ENCODE data around the gene PTPN6. TPM values are rescaled to one million over a fixed set of nuclear protein-coding genes. Genes with fewer than 3 reads are reported as not detected.

The PTPN6 gene
- total RNA-seq, 3 donors from 2014 or later, result 37.4 to 61.7 (median 51.7) TPM

- TF ChIP-seq CTCF (IDR thresholded peaks at IDR 0.05), result no peak
- H3K4me1 ChIP-seq (ENCODE audit: low read depth), result peaks cover 38% of the 10 kb centered on the region
- H3K36me3 ChIP-seq (ENCODE audit: low read depth), result peaks cover 6% of the 10 kb centered on the region
- peak in 2 of 3 donors; percentile 51 to 56 for DNase-seq
- no peaks in the 10 kb centered on the region for H3K9me3 ChIP-seq
- H3K4me3 ChIP-seq, result no peak overlapping the region
- ATAC-seq, result no peak
- intact Hi-C loops (cut with DNase I, micrococcal nuclease), result no loop called here
Measured at GRCh38 chr12:6941267-6941666, 9.9 kb upstream of the PTPN6 start.

DNA sequence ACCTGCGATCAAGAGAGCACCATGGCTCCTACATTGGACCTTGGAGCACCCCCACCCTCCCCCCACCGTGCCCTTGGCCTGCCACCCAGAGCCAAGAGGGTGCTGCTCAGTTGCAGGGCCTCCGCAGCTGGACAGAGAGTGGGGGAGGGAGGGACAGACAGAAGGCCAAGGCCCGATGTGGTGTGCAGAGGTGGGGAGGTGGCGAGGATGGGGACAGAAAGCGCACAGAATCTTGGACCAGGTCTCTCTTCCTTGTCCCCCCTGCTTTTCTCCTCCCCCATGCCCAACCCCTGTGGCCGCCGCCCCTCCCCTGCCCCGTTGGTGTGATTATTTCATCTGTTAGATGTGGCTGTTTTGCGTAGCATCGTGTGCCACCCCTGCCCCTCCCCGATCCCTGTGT, 9.4 kb upstream of the PTPN6 start:
- no peak for ATAC-seq
- no peaks in the 10 kb centered on the region for H3K9me3 ChIP-seq
- no peak overlapping the region for H3K4me3 ChIP-seq
- H3K4me1 ChIP-seq (ENCODE audit: low read depth), result peaks cover 38% of the 10 kb centered on the region
- TF ChIP-seq CTCF (IDR thresholded peaks at IDR 0.05), result no peak
- intact Hi-C loops (cut with DNase I, micrococcal nuclease), result no loop called here
- DNase-seq, result peak in 2 of 3 donors; percentile 40 to 58
- peaks cover 6% of the 10 kb centered on the region for H3K36me3 ChIP-seq (ENCODE audit: low read depth)

DNA sequence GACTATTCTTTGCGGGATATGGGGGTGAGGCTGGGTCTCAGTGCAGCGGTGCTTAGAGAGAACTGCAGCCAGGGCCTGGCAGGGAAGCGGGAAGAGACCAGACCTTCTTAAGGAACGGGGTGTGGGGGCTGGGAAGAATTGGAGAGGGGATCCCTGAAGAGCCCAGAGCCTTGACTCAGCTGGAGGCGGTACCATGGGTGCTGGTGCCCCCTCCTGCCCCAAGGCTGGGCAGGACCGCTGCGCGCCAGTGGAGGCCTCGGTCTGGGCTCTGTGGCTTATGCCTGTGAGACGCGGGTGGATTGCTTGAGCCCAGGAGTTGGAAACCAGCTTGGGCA, 8.9 kb upstream of the PTPN6 start:
- no peaks in the 10 kb centered on the region for H3K9me3 ChIP-seq
- DNase-seq (peak; percentile 32 to 61 (median 41)), ATAC-seq (no peak)
- no peak overlapping the region for H3K4me3 ChIP-seq
- intact Hi-C loops (cut with DNase I, micrococcal nuclease), result no loop called here
- peaks cover 35% of the 10 kb centered on the region for H3K4me1 ChIP-seq (ENCODE audit: low read depth)
- peaks cover 6% of the 10 kb centered on the region for H3K36me3 ChIP-seq (ENCODE audit: low read depth)
- TF ChIP-seq CTCF (IDR thresholded peaks at IDR 0.05), result no peak

GRCh38 chr12:6943389-6943721, 7.8 kb upstream of the PTPN6 start:
- H3K36me3 ChIP-seq (ENCODE audit: low read depth), result peaks cover 6% of the 10 kb centered on the region
- intact Hi-C loops (cut with DNase I, micrococcal nuclease), result no loop called here
- peak; percentile 42 for ATAC-seq
- H3K4me3 ChIP-seq, result no peak overlapping the region
- DNase-seq, result peak; percentile 72 to 89 (median 76)
- no peaks in the 10 kb centered on the region for H3K9me3 ChIP-seq
- TF ChIP-seq CTCF (IDR thresholded peaks at IDR 0.05), result no peak
- H3K4me1 ChIP-seq (ENCODE audit: low read depth), result peaks cover 33% of the 10 kb centered on the region

DNA sequence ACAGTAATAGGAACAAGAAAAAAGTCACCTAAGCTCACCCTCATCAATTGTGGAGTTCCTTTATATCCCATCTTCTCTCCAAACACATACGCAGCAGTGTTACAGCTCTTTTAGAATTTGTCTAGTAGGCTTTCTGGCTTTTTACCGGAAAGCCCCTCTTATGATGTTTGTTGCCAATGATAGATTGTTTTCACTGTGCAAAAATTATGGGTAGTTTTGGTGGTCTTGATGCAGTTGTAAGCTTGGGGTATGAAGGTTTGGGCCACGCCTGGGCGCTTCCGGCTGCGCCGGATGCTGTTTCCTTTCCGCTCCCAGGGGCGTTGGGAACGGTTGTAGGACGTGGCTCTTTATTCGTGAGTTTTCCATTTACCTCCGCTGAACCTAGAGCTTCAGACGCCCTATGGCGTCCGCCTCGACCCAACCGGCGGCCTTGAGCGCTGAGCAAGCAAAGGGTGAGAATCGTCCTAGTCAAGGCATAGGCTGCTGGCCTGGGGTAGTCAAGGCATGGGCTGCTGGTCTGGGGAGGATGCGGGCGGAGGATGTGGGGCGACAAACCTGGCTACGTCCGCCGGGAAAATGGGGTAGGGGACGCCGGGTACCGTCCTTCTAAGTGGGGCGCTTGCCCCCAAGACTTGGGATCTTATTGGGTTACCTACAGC, 7.3 kb upstream of the PTPN6 start, which contains the start of the genes C12orf57 and RNU7-1:
Gene C12orf57, plus strand, starts transcription at position 301 of the 659 bp plus-strand sequence. Its CDS starts 100 bp downstream, at position 401.
Gene RNU7-1, plus strand, starts transcription at position 95 of the 659 bp plus-strand sequence.
- DNase-seq (peak; percentile 82 to 90 (median 83)), ATAC-seq (peak; percentile 58)
- Histone ChIP-seq H3K4me1 (ENCODE audit: low read depth) (peaks cover 28% of the 10 kb centered on the region), H3K36me3 (ENCODE audit: low read depth) (peaks cover 6% of the 10 kb centered on the region), H3K4me3 (peak within 1 kb of the TSS; percentile 52), H3K9me3 (no peaks in the 10 kb centered on the region)
- TF ChIP-seq CTCF (IDR thresholded peaks at IDR 0.05), result no peak
- intact Hi-C loops (cut with DNase I, micrococcal nuclease), result no loop called here

Data from mucosa of descending colon (tissue), 3 donors.